Stimulated activated CD8-positive, alpha-beta memory T cell treated with anti-CD3 and anti-CD28 coated beads, Interleukin-15, amount 100 ng/mL, for 24 hours (primary cell): Measurements from ENCODE around the gene FAM107B.

ENCODE experiments used
- DNase-seq: peaks from one replicate; pipeline ENCODE4 v3.0.0-alpha.2; 2020; ENCODE audit warnings: low read depth

The FAM107B gene

DNA sequence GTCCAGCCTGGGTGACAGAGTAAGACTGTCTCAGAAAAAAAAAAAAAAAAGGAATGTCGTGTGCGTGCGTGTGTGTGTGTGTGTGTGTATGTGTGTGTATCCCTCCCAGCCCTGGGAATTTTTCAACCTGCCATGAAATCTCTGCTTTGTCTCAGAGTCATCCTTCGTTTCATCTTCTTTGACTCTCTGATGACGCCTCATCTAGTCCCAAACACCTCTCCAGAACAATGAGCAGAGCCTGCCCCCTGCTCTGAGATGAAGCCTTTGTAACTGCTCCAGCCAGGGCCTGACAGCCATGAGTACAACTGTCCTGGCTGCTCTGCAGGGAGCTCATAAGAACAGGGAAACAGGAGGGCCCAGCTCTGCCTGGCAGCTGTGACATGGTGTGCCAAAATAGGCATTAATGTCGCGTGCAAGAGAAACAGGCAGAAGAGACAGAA is 149.5 kb downstream of the FAM107B start:
- DNase-seq: no peak

DNA sequence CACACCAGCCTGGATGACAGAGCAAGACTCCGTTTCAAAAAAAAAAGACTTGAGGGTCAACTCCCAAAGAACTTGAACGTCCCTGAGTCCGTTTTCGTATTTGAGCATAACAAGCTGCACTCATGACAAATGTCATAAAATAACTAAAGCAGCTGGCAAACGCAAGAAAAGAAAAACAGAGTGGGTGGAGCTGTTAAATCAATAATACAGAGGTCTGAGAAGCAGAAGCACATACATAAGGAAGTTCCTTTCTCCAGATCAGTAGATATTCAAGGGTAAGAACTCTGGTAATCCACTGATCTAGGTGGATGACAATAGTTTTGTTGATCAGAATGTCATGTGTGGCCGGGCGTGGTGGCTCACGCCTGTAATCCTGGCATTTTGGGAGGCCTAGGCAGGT is 150.1 kb downstream of the FAM107B start:
- no peak for DNase-seq

DNA sequence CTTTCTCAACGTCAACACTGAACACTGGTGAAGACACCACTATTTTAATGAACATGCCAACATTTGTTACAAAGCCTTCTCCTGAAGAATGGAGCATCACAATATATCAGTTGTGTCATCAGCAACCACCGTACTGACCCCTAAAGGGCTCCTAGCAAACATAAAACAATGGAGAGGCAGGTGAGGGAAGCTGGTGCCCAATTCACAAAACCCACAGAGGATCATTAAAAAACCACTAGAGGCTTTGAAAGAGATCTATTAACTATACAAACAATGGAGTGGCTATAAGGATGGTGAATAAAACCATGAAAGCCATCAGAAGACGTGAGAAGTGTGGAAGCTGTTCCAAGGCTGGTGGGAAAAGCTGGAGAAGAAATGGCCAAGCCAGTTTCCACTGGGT is 150.8 kb downstream of the FAM107B start:
- no peak for DNase-seq

DNA sequence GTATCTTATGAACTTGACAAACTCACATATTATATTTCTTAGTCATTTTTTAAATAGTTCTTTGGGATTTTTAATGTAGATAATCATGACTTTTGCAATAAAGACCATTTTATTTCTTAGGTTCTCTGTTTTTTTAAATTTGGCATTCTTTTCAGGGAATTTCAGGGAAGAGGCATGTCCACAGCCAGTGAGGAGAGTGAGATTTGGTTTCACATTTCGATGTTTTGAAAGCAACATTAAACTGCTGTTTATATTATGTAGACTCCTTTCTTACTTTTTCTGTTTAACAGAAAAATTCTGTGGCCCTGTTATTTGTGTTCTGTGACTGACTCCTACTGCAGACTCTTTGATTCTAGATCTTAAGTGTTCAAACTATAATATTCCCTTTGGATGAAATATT is 153.7 kb downstream of the FAM107B start:
- DNase-seq: no peak

DNA sequence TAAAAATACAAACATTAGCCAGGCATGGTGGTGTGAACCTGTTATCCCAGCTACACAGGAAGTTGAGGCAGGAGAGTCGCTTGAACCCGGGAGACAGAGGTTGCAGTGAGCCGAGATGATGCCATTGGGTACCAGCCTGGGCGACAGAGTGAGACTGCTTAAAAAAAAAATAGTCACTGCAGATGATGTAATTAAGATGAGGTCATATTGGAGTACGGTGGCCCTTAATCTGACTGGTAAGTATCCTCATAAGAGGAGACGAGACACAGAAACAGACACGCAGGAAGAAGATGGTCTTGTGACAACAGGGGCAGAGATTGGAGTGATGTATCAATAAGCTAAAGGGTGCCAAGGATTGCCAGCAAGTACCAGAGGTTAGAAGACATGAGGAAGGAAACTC is 156.0 kb downstream of the FAM107B start:
- DNase-seq: no peak

DNA sequence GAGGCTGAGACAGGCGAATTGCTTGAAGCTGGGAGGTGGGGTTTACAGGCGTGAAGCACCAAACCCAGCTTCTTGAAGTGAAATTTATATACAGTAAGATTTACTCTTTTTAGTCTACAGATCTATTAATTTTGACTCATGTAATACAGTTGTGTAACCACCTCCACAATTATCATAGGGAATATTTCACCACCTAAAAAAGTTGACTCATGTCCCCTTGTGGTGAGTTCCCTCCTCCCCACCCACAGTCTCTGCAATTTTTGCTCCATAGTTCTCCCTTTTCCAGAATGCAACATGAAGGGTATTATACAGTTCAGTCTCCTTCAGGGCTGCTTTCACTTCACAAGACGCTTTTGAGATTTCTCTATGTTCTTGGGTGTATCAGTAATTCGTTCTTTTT is 156.8 kb downstream of the FAM107B start:
- no peak for DNase-seq

DNA sequence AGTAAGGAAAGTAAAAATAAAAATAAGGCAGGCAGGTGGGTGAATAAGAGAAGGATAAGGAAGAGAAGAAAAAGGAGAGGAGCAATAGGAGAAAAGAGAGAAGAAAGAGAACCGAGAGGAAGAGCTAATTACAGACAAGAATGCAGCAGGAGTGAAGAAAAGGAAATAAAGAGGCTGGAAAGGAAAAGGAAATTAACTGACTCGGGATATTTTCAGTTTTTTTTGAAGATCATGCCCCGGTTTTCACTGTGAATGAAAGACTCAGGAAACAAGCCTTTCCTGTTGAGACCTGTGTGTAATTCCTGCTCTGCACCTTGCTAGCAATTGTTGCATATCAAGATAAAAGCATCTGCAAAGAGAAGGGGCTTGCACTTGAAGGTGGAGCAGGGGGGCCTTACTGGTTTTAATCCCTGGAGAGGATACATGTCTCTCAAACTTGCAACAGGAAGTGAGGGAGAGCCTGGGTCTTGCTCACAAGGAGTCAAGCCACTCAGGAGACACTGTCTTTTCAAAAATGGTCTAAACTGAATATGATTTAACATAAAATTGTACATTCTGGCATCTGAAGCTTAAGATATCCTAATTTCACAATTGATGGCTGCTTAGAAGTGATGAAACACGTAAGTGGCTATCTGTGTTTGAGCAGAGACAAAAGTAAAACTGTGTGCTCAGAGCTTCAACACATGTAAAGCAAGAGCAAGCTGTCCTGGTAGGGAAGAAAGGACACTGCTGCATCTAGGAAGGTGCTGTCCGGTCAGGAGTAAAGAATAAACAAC is 157.6 kb downstream of the FAM107B start:
- no peak for DNase-seq

DNA sequence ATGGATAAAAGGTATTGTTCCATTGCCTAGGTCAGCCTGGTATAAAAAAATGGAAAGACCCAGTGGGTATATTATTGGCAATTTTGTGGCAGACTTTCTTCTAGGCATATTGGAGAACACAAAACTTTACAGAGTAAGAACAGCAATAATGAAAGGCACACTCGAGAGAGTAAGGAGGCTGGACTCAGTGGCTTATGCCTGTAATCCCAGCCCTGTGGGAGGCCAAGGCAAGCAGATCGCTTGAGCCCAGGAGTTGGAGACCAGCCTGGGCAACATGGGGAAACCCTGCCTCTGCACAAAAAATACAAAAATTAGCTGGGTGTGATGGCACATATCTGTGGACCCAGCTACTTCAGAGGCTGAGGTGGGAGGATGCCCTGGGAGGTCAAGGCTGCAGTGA is 158.2 kb downstream of the FAM107B start:
- no peak for DNase-seq

DNA sequence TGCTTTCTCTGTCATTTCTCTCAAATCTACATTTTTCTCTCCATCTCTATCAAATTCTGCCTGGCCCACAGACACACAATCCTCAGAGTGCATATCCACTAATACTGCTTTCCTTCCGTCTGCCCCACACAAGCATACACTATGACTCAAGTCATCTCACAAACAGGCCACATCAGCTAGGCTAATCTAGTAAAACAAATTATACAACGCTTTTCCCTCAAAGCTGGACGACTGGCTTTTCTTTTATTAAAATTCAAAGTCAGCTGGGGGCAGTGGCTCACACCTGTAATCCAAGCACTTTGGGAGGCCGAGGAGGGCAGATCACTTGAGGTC is 161.1 kb downstream of the FAM107B start:
- DNase-seq: no peak

DNA sequence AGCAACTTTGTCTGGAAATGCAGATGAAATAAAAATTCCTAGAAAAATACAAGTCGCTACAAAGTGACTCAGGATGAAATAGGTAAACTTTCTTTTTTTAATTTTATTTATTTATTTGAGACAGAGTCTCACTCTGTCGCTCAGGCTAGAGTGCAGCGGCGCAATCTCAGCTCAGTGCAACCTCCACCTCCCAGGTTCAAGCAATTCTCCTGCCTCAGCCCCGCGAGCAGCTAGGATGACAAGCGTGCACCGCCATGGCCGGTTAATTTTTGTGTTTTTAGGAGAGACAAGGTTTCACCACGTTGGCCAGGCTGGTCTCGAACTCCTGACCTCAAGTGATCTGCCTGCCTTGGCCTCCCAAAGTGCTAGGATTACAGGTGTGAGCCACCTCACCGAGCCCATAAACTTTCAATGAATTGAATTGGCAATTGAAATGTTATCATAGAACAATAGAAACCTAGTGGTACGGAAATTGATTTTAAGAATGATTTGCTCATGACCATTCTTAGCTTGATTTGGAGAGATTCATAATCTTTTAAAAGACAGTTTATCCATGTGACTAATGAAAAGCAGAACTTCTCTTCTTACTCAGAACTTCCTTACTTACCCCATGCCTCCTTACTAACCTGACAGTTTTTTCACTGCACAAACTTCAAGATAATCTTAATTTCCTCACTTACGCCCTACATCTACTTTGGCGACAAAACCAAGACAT is 161.7 kb downstream of the FAM107B start:
- DNase-seq: no peak

DNA sequence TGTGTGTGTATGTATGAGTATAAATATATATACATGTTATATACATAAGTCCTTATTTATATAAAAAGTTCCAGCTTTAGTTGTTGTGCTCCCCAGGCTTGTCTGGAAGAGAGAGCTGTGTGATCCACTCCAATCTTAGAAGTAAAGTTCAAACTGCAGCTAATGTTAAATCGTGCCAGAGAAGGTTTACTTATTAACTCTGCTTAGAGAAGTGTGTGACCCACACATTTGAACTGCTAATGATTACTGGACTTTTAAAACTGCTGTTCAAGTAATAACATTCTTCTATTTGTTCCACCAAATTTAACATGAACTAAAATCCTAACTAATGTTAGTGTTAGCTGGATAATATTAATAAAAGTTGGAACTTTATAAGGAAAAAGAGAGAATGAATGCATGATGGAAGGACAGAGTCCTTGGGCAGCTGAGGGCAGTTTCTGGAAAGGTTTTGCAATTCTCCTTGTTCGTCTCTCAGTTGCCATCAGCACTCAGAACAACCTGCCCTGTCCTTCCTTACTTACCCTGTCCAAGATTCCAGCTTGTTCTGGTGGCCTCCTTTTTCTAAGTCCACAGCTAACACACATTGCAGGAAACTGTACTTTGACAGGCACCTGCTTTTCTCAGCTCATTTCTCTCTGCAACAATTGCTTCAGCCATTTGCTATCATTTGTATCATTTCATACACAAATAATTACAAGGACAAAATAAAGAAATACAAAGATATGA is 162.6 kb downstream of the FAM107B start:
- DNase-seq: no peak

DNA sequence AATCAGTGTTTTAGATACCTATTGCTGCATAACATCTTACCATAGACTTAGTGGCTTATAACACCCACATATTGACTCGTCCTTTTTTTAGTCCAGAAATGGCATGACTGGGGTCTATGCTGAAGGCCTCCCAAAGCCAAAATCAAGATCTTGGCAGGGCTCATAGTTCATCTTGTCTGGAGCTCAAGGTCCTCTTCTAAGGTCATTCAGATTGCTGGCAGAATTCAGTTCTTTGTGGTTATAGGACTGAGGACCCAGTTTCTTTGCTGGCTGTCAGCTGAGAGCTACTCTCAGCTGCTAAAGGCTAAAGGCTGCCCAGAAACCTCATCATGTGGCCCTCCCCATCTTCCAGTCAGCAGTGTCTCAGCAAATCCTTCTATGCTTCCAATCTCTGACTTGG is 165.5 kb downstream of the FAM107B start:
- DNase-seq: no peak

DNA sequence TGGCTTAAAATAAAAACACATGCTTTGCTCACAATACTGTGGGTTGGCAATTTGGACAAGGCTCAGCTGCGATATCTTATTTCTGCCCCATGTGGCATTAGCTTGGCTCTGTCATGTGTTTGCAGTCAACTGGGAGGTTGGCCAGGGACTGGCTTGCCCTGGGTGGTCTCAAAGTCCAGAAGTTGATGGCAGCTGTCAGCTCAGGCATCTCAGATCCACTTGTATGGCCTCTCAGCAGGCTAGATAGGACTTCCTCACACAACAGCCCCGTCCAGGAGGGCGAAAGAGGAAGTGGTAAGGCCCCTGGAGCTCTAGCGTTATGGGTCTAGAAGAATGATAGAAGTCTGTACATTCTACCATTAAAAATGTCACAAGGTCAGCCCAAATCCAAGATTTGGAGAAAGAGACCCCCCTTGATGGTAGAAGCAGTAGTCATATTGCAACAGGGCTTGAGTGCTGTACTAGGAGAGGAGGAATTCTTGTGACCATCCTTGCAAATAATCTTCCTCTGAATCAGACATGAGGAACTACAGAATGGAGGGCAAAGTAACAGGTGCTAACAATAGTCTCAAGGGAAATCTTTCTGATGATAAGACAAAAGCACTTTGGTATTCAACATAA is 166.2 kb downstream of the FAM107B start:
- no peak for DNase-seq

DNA sequence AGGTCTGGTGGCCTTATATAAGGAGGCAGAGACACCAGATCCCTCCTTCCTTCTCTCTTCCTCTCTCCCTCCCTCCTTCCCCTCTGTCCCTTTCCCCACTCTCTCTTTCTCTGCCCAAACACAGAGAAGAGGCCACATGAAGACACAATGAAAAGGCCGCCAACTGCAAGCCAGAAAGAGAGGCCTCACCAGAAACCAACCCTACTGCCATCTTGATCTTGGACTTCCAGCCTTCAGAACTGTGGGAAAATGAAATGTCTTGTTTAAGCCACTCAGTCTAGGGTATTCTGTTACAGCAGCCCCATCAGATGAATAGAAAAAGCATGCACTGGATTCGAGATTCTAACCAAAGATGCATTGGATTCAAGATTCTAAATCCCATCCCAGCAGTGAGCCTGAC is 168.1 kb downstream of the FAM107B start:
- DNase-seq: no peak

DNA sequence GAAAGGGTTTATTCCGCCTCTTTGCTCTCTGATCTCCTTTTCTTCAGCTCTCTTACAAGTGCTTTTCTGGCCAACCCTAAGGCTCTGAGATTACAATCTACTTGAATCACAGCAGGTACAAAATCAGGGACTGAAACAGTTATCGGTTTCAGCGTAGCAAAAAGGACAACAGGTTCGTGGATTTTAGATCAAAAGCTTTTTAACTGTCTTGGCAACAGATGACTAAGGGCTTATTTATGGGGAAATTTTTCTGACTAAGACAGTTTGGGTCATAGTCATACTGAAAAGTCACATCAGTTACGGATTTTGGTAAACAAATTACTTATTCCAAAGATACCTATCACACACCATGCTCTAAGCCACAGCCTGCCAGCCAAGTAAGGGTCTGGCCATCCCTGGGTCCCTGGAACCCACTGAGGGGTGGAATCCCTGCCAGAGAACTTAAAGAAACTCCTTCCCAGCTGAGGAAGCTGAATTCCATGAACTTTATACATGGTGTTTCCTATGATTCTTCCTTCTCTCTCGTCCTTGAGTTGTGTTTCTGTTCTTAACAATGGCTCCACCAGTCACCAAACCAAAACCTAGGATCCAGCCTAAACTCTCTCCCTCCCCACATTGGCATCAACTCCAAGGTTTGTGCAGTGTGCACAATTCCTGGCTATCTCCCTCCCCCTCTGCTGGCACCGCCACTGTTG is 169.3 kb downstream of the FAM107B start:
- no peak for DNase-seq

DNA sequence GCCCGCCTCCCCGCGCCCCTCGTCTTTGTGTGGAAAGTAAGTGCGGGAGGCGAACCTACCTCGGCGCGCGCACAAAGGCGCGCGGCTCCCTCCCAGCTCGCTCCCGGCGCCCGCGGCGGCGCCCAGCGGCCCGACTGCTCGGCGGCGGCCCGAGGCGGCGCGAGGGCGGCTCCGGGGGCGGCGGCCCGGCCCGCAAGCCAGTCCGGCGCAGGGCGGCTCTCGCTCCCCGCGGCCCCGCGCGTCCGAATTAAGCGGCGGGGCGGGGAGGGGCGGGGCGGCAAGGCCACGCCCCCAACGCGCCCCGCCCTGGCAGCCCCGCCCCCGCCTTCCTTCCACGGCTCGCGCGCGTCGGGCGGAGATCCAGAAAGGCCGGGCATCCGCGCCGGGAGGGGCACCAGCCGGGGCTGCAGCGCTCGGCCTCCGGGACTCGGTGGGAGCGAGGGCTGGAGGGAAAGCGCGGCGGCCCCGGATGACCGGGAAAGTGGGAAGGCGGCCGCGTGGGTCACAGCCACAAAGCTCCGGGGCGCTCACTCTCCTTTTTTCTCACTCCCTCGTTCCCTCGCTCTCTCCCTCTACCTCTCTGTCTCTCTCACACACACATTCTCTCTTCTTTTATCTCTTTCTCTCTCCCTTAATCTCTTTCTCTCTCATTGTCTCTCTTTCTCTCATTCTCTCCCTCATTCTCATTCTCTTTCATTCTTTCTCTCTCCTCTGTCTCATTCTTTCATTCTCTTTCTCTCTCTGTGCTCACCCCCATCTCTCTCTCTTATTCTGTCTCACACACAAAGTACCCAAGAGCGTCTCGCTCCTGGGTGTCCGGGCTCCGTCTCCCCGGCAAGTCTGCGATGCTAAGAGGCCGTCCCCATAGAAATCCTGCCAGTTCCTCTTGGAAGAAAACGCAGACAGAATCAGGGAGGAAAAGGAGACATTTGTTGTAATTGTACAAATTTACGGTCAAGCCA is 170.2 kb downstream of the FAM107B start:
- DNase-seq: peak; percentile 53

DNA sequence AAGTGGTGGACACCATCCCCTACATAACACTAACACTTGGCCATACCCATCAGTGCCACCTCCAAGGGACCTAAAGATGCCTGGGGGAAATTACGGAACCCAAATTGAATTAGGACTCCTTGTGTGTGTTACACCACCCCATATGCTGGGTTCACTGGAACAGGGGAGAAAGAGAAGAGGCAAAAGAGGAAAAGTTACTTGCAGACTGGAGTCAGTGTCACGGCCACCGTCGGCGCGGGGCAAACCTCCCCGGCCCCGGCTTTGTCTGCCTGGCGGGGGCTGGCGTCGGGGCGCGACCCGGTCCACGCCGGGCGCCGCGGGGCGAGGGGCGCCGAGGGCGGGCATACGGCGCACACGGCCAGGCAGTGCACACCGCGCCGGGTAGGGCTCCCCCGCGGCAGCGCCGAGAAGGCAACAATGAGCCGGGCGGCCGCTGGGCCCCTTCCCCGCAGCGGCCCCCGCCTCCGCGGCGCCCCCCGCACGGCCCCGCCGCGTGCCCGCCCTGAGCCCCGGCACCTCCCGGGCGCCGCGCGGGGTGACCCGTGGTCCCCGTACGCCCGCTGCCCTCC is 171.1 kb downstream of the FAM107B start:
- no peak for DNase-seq

DNA sequence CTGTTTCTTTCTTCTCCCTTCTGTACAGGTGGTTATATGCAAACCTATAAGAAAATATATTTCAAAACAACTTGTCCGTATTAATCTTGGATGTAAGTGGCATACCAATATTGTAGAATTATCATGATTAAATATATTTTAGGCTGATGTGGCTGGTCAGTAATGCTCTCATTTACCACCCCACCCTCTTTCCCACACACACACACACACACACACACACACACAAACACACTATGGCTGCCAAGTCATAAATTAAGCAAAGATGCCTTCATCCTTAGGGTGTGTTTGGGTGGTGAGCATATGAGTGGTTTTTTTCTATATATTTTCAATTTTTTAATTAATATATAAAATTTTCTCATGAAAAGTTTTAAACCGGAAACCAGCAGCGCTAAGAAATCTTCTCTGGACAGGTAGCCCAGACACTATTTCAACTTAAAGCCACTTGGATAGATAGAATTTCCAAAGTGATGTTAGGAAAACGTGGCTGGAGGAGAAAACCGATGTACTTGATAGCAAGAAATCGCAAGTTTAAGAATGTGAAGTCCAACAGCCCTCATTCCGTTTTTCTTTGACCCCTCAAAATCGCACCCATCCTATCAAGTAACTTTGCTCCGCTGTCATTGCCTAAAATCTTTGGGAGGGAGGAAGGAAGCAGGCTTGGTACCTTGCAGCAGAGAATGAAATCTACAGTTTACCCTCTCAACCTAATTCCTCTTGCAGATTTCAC is 171.7 kb downstream of the FAM107B start:
- DNase-seq: no peak

DNA sequence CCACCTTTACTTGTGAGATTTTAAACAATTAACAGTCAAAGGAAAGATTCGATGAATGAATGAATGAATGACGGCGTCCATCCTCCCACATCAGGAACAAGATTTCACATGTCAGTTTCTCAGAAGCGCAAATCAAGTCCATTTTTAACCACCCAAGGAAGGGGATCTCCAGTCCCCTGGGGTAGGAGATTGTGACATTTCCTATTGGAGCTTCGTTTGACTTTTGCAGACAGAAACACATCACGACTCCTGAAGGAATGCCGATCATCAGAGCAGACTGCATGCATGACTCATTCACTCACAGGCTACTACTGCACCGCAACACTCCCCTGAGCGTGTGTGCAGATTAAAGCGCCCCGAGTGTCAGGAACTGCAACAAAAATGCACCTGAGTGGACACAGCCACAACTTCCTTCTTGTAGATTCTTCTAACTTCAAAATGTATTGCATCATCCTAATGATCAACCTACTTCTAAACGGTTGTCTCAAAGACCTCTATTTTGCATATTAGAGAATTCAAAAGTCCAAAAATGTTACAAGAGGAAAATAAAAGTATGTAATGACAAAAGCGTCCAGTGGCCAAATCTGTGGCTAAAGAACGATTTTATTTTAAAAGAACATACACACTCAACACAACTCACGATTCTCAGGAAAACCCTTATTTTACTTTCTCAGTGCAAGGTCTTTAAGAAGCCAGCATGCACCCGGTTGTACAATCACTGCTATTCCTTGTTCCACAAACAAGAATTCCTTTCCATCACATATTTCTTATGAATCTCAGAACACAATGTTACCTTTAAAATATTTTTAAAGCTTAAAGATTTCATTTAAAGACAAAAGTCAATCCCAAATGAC is 172.6 kb downstream of the FAM107B start:
- DNase-seq: no peak
